GM19455 (cell line): Measurements from ENCODE around the gene SEMA4B.

Experiments
- ATAC-seq: cut with Tn5 transposase; IDR thresholded peaks from one replicate; pipeline ENCODE4 v1.9.1; 2021; ENCODE audit not compliant: unreplicated experiment

The SEMA4B gene

DNA sequence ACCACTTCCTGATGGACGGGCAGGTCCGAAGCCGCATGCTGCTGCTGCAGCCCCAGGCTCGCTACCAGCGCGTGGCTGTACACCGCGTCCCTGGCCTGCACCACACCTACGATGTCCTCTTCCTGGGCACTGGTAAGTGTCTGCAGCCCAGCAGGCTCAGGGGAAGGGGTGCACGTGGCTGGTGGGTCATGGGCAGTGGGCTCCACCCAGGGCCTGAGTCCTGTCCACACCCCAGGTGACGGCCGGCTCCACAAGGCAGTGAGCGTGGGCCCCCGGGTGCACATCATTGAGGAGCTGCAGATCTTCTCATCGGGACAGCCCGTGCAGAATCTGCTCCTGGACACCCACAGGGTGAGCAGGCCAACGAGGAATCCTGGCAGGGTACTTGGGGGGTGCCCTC lies 23.9 kb downstream of the SEMA4B start:
- no peak for ATAC-seq

DNA sequence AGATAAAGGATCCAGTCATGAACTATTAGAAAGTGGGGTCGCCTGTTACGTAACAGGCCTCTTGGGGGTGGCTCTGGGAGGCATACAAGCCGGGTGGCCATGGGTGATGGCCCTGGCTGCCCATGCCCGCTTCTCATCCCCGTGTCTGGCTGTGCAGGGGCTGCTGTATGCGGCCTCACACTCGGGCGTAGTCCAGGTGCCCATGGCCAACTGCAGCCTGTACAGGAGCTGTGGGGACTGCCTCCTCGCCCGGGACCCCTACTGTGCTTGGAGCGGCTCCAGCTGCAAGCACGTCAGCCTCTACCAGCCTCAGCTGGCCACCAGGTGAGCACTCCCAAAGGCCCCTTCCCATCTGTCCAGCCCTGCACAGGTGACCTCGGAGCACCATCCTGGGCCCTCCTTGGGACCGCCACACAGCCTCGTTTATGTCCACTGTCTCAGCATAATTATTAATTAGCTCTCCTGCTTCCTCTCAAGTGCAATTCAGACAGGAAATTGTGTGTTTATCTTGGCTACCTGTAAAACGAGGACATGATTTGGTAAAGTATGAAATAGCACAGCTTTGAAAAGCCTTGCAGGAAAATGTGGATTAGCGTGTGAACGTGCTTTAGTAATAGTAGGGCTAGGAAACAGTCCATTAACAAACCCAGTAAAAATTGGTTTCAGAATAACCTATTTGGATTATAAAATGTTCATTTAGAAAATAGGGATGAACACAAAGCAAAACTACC lies 24.5 kb downstream of the SEMA4B start:
- ATAC-seq: no peak

DNA sequence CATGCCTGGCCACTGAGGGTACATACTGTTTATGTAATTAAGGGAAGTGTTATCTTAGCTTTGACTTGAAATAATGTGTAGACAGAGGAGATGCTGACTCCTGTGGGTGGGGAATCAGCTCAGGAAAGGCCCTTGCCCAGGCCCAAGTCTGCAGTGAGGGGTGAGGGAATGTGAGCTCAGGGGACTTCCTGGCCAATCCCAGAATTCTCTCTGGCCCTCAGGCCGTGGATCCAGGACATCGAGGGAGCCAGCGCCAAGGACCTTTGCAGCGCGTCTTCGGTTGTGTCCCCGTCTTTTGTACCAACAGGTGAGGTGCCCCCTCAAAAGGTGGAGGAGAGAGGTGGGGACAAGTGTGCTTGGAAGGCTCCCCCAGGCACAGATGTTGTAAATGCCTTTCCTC lies 26.2 kb downstream of the SEMA4B start:
- ATAC-seq: no peak

GRCh38 chr15:90227816-90228772 lies 27.0 kb downstream of the SEMA4B start:
- ATAC-seq: no peak

GRCh38 chr15:90228960-90229359 lies 27.8 kb downstream of the SEMA4B start:
- ATAC-seq: no peak

- no peak for ATAC-seq
Observed at GRCh38 chr15:90230071-90230494, 29.0 kb downstream of the SEMA4B start.

- ATAC-seq: no peak
Observed at GRCh38 chr15:90230610-90231009, 29.5 kb downstream of the SEMA4B start.

DNA sequence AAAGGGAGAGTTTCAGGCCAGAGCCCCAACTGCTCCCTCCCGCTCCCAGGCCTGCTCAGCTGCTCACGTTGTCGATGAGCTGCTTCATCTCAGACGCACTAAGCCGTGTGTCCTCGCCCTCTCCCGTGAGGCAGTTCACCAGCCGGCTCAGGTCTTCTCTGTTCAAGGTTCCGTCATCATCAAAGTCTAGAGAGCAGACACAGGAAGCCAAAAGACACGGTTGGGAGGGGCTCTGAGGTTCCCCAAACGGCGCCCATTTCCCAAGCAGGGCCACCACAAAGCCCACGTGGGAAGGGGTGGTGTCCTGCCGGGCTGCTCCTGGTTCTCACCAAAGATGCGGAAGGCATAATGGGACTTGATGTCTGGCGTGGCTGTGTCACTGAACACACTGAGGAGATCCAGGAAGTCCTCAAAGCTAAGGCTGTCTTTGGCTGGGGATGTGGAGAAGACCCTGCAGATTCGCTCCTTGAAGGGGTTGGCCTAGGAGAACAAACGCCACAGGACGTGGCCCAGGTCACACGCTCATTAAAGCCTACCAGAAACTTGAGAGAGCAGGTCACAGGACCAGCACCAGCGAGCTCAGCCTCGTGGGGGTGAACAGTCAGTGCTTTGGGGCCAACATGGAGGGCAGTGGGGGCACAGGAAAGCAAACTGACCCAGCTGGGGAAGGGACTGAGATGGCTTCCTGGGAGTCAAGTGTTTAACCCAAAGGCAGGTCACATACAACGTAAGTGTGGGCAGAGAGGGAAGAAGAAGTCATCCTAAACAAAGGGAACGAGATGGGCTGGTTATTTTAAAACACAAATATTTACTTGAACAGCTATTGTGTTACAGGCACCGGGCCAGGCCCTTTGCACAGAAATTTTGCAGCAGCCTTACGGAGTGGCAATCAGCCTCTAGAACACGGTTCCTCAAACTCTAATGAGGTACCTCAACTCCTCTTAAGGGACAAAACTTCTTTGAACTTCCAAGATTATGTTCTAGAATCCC lies 30.2 kb downstream of the SEMA4B start:
- no peak for ATAC-seq

- no peak for ATAC-seq
Observed at GRCh38 chr15:90232196-90232595, 31.1 kb downstream of the SEMA4B start.

- ATAC-seq: no peak
Observed at GRCh38 chr15:90232941-90233386, 31.8 kb downstream of the SEMA4B start.

DNA sequence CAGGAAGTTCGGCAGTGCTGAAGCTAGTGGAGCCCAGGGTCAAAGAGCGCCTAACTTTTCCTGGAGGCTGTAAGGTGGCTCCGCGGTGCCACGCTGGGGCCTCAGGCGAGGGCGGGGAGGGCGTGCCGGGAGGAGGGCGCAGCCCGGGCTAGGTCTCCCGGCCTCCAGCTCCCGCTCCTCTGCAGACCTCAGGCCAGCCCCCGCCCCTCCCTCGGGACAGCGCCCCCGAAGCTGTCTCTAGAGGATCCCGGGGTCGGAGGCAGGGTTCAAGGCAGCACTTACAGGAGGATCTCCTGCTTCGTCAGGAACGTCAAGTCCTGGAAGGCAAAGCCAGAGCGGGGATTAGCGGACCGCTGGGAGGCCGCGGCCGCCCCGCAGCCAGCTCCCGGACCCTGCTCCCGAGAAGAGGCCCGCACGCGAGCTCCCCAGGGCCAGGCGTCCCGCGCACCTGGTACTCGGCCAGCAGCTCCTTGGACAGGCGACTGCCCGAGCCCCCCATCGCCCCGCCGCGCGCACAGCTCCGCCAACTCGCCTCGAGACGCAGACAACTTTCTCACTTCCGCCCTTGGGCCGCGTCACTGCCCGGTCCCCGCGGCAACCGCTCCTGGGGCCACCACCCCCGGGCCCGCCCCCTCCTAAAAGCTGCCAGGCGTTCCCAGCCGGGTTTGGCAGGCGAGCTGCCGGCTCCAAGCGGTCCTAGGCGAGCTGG lies 32.4 kb downstream of the SEMA4B start, which contains the start of gene CIB1:
Gene CIB1 (minus strand): TSS at position 555 of the 709 bp plus-strand sequence. CDS start 56 bp downstream, at position 499.
- peak; percentile 86 for ATAC-seq

DNA sequence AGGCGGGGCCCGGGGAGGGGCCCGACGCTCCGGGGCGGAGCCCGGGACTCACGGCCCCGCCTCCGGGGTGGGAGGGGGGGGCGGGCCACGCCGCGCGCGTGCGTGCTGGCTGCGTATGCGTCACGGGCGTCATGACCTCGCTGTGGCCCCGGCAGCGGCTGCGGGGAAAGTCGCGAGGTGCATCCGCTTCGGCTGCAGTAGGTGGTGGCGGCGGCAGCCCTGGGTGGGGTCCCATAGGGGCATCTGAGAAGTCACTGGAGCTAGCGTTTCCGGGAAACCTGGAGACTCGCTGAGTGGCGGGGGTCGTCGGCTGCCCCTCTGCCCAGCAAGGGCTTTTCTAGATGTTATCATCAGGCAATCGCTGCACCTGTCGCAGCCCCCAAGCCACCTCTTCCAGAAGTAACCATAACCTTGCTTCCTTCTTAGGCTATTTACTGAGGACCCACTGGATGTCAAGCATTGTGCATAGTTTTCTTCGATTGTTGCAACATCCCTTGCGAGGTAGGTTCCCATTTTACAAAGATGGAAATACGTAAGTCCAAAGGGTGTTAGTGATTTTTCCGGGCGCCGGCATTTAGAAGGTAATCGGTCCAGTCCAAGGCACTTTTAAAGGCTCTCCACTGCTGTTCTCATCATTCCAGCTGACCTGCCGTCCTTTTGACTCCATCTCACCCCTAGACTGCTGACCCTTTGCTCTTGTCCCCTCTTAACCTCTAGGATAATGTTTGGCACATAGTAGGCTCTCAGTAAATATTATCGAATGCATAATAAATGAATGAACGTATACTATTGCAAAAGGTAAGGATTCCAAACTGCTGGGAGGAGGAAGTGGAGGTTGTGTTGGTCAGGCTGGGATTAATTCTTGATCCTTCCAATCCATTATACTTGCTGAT lies 33.2 kb downstream of the SEMA4B start, which contains the start of gene GDPGP1:
Gene GDPGP1 (plus strand): TSS at position 114 of the 893 bp plus-strand sequence. CDS start 6,700 bp downstream, outside the sequence.
- ATAC-seq: peak; percentile 67

DNA sequence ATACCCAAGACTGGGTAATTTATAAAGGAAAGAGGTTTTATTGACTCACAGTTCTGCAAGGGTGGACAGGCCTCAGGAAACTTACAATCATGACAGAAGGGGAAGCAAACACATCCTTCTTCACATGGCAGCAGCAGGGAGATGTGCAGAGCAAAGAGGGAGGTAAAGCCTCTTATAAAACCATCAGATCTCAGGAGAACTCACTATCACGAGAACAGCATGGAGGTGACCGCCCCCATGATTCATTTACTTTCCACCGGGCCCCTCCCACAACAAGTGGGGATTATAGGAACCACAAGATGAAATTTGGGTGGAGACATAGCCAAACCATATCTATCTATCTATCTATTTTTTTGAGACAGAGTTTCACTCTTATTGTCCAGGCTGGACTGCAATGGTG lies 38.2 kb downstream of the SEMA4B start:
- no peak for ATAC-seq

DNA sequence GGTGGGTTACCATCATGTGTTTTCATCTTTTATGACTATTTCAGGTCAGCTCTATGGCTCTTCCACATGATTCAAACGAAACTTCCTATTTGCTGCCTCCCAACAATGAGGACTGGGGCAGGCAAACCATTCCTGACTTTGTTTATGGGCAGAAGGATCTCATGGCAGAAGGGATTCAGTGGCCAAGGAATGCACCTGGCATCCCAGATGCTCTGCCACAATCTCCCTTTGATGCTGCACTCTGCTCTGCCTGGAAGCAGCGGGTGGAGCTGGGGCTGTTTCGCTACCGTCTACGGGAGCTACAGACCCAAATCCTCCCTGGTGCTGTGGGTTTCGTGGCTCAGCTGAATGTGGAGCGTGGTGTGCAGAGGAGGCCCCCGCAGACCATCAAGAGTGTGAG lies 39.7 kb downstream of the SEMA4B start:
- ATAC-seq: no peak

- ATAC-seq: no peak
Observed at GRCh38 chr15:90241343-90242192, 40.4 kb downstream of the SEMA4B start.

GRCh38 chr15:90243943-90244639 lies 43.0 kb downstream of the SEMA4B start:
- ATAC-seq: no peak

GRCh38 chr15:90248789-90249202 lies 47.7 kb downstream of the SEMA4B start:
- no peak for ATAC-seq
